Measurements from ENCODE around the gene HPN.

HPN gene

GRCh38 chr19:35108730-35109129 is 67.2 kb downstream of the HPN start:
- no peak for DNase-seq

GRCh38 chr19:35109395-35110112 is 68.0 kb downstream of the HPN start:
- DNase-seq: no peak

- no peak for DNase-seq
Observed at GRCh38 chr19:35110974-35111373, 69.5 kb downstream of the HPN start.

GRCh38 chr19:35112995-35113688 is 71.6 kb downstream of the HPN start:
- DNase-seq: no peak

GRCh38 chr19:35114353-35115176 is 73.0 kb downstream of the HPN start:
- DNase-seq: peak; percentile 51

- DNase-seq: no peak
Observed at GRCh38 chr19:35115177-35115951, 73.8 kb downstream of the HPN start, which contains the start of gene FXYD3. FXYD3 (plus strand) TSS chr19:35115823; CDS start chr19:35119377, 3,554 bp downstream.

All from activated CD4-positive, alpha-beta T cell treated with anti-CD3 and anti-CD28 coated beads for 1 hour (primary cell).